K562 (cell line): Measurements from ENCODE around the gene NAXD. TPM values are rescaled to one million over a fixed set of nuclear protein-coding genes. Genes with fewer than 3 reads are reported as not detected.

Experiments
- ATF1 ChIP-seq, 2 experiments: fragments of 450-650 bp in 1 of 2; IDR thresholded peaks; 2 replicates each; pipeline ENCODE4 v1.6.1; 2016; ENCODE audit warnings: missing compliant biosample characterization in 1 of 2, missing genetic modification characterization in 1 of 2
- EP300 ChIP-seq: IDR thresholded peaks from 2 replicates; pipeline ENCODE4 v1.6.1; 2012; ENCODE audit warnings: low read length, improper control_type of control experiment
- FOXP1 ChIP-seq: sonication (generic); formaldehyde crosslinking; IDR thresholded peaks from 2 replicates; pipeline ENCODE4 v1.8.0; 2022; ENCODE audit warnings: mild to moderate bottlenecking, missing genetic modification reagents
- KHSRP ChIP-seq: fragments of 450-650 bp; IDR thresholded peaks from 2 replicates; pipeline ENCODE4 v1.6.1; 2017
- MYC ChIP-seq, 2 experiments: fragments of 250-450 bp in 1 of 2; sonication (Bioruptor Pico) in 1 of 2; IDR thresholded peaks; 2 replicates each; pipeline versions ENCODE4 v1.5.1 to v1.6.1; 2012 to 2021; ENCODE audit warnings: low read depth in 2 of 2, borderline replicate concordance in 1 of 2, improper control_type of control experiment in 1 of 2, low read length in 1 of 2, mild to moderate bottlenecking in 1 of 2, moderate library complexity in 1 of 2
- POLR2A ChIP-seq: fragments of 450-650 bp; conservative IDR thresholded peaks from 2 replicates; pipeline ENCODE4 v1.6.1; 2016
- SAFB ChIP-seq: fragments of 200-400 bp; formaldehyde crosslinking; IDR thresholded peaks from 2 replicates; pipeline ENCODE4 v1.6.1; 2017; ENCODE audit warnings: low read depth, low read length, borderline replicate concordance
- SMARCA4 ChIP-seq: fragments of 450-650 bp; IDR thresholded peaks from 2 replicates; pipeline ENCODE4 v1.6.1; 2016
- U2AF2 ChIP-seq: fragments of 200-400 bp; formaldehyde crosslinking; optimal IDR thresholded peaks from 2 replicates; pipeline ENCODE3; 2017; ENCODE audit warnings: low read depth, mild to moderate bottlenecking, low read length
- ZC3H4 ChIP-seq: sonication (generic); formaldehyde crosslinking; IDR thresholded peaks from 2 replicates; pipeline ENCODE4 v1.9.0; 2021; ENCODE audit warnings: missing genetic modification reagents, borderline replicate concordance
- ZNF316 ChIP-seq: fragments of 450-650 bp; IDR thresholded peaks from 2 replicates; pipeline ENCODE4 v1.6.1; 2016
- ZNF354B ChIP-seq: fragments of 250-450 bp; sonication (Bioruptor Pico); IDR thresholded peaks from 2 replicates; pipeline ENCODE4 v1.4.0; 2020
- ZNF592 ChIP-seq: fragments of 450-650 bp; IDR thresholded peaks from 2 replicates; pipeline ENCODE4 v1.6.1; 2017; ENCODE audit warnings: antibody characterized with exemption, mild to moderate bottlenecking
- polyA plus RNA-seq, 8 experiments: library from polyadenylated mRNA; depleted of rRNA in 4 of 8; stranded (reverse) in 5 of 8; unstranded in 3 of 8; fragments of >200 nt; fragmentation: Nextera tagmentation in 2 of 8; fragmentation: Illumina TruSeq in 1 of 8; extraction: Ambion mirVana in 2 of 8; extraction: Trizol in 1 of 8; gene quantifications; 2 replicates each; pipeline versions ENCODE4 v1.2.1 to v1.2.3, GENCODE V29; 2011 to 2014; ENCODE audit warnings: inconsistent platforms in 1 of 8, missing spikeins in 1 of 8
- total RNA-seq, 7 experiments: library from RNA; depleted of rRNA in 6 of 7; stranded (reverse); fragments of >200 nt in 6 of 7; fragmentation: Illumina TruSeq in 2 of 7; extraction: Trizol in 2 of 7; gene quantifications; 2 replicates each; pipeline versions ENCODE4 v1.2.1 to v1.2.3, GENCODE V29; 2011 to 2021; ENCODE audit warnings: low replicate concordance in 1 of 7
- TF ChIP-seq, protein P1 (sequence below), 2 experiments: IDR thresholded peaks in 1 of 2; conservative IDR thresholded peaks in 1 of 2; 2 replicates each; pipeline ENCODE4 v1.6.1; 2016; ENCODE audit warnings: low read depth in 2 of 2, mild to moderate bottlenecking in 1 of 2, missing compliant biosample characterization in 1 of 2, missing genetic modification characterization in 1 of 2, moderate library complexity in 1 of 2
- TF ChIP-seq, protein P2 (sequence below), 2 experiments: fragments of 450-650 bp in 1 of 2; IDR thresholded peaks; 2 replicates each; pipeline ENCODE4 v1.6.1; 2011 to 2017; ENCODE audit warnings: low read depth in 2 of 2, antibody characterized with exemption in 1 of 2, borderline replicate concordance in 1 of 2, low read length in 1 of 2, mild to moderate bottlenecking in 1 of 2, mixed read lengths in 1 of 2; ENCODE audit not compliant: control insufficient read depth in 1 of 2

NAXD gene
- total and polyA plus RNA-seq, 9 of the 15 experiments (the other 6 are each of a cell fraction or from before 2014, with no cell fraction given), result 0.59 to 20.6 (median 13.0) TPM

DNA sequence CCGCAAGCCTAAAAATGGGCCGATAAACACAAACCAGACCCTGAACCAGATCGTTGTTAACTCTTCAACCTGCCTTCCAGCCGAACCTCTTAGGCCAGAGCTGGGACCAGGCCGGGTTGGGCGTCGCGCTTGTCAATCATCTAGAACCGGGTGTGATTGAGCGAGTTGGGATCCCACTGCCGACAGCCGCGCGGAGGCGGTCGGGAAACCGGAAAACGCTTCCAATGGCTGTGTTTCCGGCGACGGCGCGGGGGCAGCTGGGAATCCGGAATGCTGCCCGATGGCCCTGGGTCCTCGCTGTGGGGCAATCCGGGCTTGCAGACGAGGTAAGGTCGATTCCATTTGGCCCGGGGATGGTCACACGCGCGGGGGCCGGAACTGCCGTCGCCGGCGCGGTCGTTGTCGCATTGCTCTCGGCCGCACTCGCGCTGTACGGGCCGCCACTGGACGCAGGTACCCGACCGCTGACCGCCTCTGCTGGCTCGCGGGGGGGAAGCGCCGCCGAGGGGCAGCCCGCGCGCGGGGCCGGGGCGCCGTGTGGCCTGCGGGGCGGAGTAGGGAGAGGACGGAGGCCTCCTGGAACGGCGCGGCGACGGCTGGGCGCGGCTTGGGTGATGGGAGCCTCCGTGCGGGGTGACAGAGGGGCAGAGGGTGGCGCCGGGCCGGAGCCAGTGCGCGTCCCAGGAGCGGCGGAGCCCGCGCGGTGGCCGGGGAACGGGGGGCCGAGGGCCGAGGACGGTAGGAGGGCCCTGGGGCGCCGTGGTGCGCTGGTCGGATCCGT is at the start of gene NAXD (continued):
- TF ChIP-seq ZNF592 (0 out of 2 replicates have a peak, but pooled peaks have one; percentile 38), POLR2A (peak; percentile 79), ZC3H4 (CRISPR knock-in tag) (no peak), ZNF316 (no peak), MYC (IDR thresholded peaks at IDR 0.05; ENCODE audit: low read depth, low read length) (peak; percentile 55; the same call in 1 of the 2 replicates), MYC (CRISPR knock-in tag; IDR thresholded peaks at IDR 0.05; ENCODE audit: borderline replicate concordance, low read depth) (no peak), U2AF2 (no peak), SMARCA4 (no peak), EP300 (no peak), SAFB (no peak), ATF1 (CRISPR knock-in tag; IDR thresholded peaks at IDR 0.05) (no peak), ATF1 (tag; IDR thresholded peaks at IDR 0.05) (peak; percentile 79), FOXP1 (CRISPR knock-in tag) (peak; percentile 60; the same call in 1 of the 2 replicates), KHSRP (no peak), ZNF354B (CRISPR knock-in tag) (no peak)
- TF ChIP-seq, protein P1, sequence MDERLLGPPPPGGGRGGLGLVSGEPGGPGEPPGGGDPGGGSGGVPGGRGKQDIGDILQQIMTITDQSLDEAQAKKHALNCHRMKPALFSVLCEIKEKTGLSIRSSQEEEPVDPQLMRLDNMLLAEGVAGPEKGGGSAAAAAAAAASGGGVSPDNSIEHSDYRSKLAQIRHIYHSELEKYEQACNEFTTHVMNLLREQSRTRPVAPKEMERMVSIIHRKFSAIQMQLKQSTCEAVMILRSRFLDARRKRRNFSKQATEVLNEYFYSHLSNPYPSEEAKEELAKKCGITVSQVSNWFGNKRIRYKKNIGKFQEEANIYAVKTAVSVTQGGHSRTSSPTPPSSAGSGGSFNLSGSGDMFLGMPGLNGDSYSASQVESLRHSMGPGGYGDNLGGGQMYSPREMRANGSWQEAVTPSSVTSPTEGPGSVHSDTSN (CRISPR knock-in tag; IDR thresholded peaks at IDR 0.05; ENCODE audit: low read depth), result peak; percentile 77
- TF ChIP-seq, protein P1 (tag; conservative IDR thresholded peaks at IDR 0.05; ENCODE audit: low read depth), result peak; percentile 94
- TF ChIP-seq, protein P2, sequence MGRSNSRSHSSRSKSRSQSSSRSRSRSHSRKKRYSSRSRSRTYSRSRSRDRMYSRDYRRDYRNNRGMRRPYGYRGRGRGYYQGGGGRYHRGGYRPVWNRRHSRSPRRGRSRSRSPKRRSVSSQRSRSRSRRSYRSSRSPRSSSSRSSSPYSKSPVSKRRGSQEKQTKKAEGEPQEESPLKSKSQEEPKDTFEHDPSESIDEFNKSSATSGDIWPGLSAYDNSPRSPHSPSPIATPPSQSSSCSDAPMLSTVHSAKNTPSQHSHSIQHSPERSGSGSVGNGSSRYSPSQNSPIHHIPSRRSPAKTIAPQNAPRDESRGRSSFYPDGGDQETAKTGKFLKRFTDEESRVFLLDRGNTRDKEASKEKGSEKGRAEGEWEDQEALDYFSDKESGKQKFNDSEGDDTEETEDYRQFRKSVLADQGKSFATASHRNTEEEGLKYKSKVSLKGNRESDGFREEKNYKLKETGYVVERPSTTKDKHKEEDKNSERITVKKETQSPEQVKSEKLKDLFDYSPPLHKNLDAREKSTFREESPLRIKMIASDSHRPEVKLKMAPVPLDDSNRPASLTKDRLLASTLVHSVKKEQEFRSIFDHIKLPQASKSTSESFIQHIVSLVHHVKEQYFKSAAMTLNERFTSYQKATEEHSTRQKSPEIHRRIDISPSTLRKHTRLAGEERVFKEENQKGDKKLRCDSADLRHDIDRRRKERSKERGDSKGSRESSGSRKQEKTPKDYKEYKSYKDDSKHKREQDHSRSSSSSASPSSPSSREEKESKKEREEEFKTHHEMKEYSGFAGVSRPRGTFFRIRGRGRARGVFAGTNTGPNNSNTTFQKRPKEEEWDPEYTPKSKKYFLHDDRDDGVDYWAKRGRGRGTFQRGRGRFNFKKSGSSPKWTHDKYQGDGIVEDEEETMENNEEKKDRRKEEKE (IDR thresholded peaks at IDR 0.05; ENCODE audit: borderline replicate concordance in 1 of 2, control insufficient read depth in 1 of 2, low read depth in 2 of 2, low read length in 1 of 2), result no peak
